Suprapubic skin (tissue), 4 donors: ENCODE data around the gene RAB44. TPM values are rescaled to one million over a fixed set of nuclear protein-coding genes. Genes with fewer than 3 reads are reported as not detected.

Experiments used
- DNase-seq, 2 donors: peaks; one replicate each; pipeline ENCODE4 v3.0.0-alpha.2; 2019; ENCODE audit warnings: low spot score in 2 of 2
- H3K27ac ChIP-seq: fragments of 200-600 bp; sonication (generic); one replicate; pipeline ENCODE4 v1.5.1; 2019
- H3K27me3 ChIP-seq: fragments of 200-600 bp; sonication (generic); one replicate; pipeline ENCODE4 v1.5.1; 2019
- H3K36me3 ChIP-seq: fragments of 200-600 bp; sonication (generic); one replicate; pipeline ENCODE4 v1.5.1; 2019
- H3K4me1 ChIP-seq: fragments of 200-600 bp; sonication (generic); one replicate; pipeline ENCODE4 v1.5.1; 2019
- H3K4me3 ChIP-seq: fragments of 200-600 bp; sonication (generic); one replicate; pipeline ENCODE4 v1.5.1; 2019; ENCODE audit warnings: mild to moderate bottlenecking
- H3K9me3 ChIP-seq: fragments of 200-600 bp; sonication (generic); one replicate; pipeline ENCODE4 v1.5.1; 2019
- EP300 ChIP-seq: sonication (generic); formaldehyde crosslinking; IDR thresholded peaks from one replicate; pipeline ENCODE4 v1.6.1; 2017; ENCODE audit warnings: antibody characterized with exemption
- POLR2A ChIP-seq, 2 donors: fragments of 450-650 bp; IDR thresholded peaks; one replicate each; pipeline ENCODE4 v1.6.1; 2017; ENCODE audit warnings: antibody characterized with exemption in 2 of 2, mild to moderate bottlenecking in 2 of 2, moderate library complexity in 2 of 2
- POLR2AphosphoS5 ChIP-seq, 3 donors: sonication (generic); formaldehyde crosslinking; IDR thresholded peaks; one replicate each; pipeline ENCODE4 v1.6.1; 2017; ENCODE audit warnings: antibody characterized with exemption in 3 of 3
- WGBS: methylation state at CpG from one replicate; pipeline ENCODE4 v1.1.5; 2018; 5-methylcytosine and 5-hydroxymethylcytosine counted together
- total RNA-seq, 4 donors: library from RNA; depleted of rRNA; stranded (reverse); fragments of >200 nt; gene quantifications; one replicate each; pipeline ENCODE4 v1.1.0, GENCODE V29; 2016
- TF ChIP-seq, protein P1 (sequence below), 2 donors: fragments of 200-600 bp in 1 of 2; fragments of 450-650 bp in 1 of 2; sonication (generic) in 1 of 2; IDR thresholded peaks; one replicate each; pipeline ENCODE4 v1.5.1; 2016 to 2019; ENCODE audit warnings: antibody characterized with exemption in 2 of 2, mild to moderate bottlenecking in 1 of 2, moderate library complexity in 1 of 2

RAB44 gene
- total RNA-seq, 4 donors from 2014 or later, result 0.16 to 1.1 (median 0.17) TPM; not detected in 1

DNA sequence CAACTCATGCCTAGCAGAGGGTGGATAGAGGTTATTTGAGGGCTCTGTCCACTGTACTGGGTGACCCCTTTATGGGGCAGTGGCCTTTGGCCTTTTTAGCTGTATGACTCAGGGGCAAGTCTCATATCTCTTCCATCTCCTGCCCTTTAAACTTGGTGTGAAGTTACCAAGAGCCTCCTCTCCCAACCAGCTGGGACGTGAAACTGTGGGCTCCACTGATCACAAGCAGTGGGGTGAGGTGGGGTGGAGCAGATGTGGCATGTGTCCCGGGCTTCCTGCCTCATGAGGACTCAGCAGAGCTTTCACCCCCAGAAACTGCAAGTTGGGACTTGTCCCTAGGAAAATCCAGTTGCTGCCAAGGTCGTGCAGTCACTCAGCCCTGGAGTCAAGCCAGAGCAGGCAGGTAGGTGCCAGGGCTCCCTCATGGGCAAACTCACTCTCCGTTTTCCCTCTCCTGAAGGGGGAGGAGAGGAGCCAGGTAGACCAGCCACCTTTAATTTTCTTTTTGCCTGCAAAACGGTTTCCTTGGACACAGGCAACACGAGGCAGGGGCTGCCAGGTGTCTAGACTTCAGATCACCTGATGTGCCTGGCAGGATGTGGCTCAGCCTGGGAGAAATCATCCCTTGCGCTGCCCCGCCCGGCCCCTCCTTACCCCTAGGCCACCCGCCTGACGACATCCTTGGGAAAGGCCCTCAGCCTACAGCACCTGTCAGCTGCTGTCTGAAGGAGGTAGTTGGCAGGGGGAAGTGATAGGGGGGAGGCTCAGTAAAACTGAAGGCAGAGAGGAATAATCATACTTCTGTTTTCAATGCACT, 15.1 kb upstream of the RAB44 start:
- H3K9me3 ChIP-seq, result no peaks in the 10 kb centered on the region
- TF ChIP-seq EP300, result no peak
- peak in 2 of 3 donors; percentile 29 to 46 for TF ChIP-seq POLR2AphosphoS5 (IDR thresholded peaks at IDR 0.05)
- H3K4me3 ChIP-seq, result peak overlapping the region; percentile 5
- H3K36me3 ChIP-seq, result peaks cover 38% of the 10 kb centered on the region
- H3K27ac ChIP-seq, result peak overlapping the region; percentile 75
- H3K27me3 ChIP-seq, result no peaks in the 10 kb centered on the region
- H3K4me1 ChIP-seq, result peaks cover 69% of the 10 kb centered on the region
- peak in 1 of 2 donors; percentile 86 for DNase-seq
- WGBS, result 32% methylated on average over 11 of the region's 11 CpGs

- Histone ChIP-seq H3K4me1 (peaks cover 63% of the 10 kb centered on the region), H3K4me3 (no peak overlapping the region), H3K27me3 (no peaks in the 10 kb centered on the region), H3K27ac (peak overlapping the region; percentile 75), H3K36me3 (peaks cover 38% of the 10 kb centered on the region), H3K9me3 (no peaks in the 10 kb centered on the region)
- no peak for DNase-seq
- no peak for TF ChIP-seq POLR2AphosphoS5 (IDR thresholded peaks at IDR 0.05)
- TF ChIP-seq, protein P1, sequence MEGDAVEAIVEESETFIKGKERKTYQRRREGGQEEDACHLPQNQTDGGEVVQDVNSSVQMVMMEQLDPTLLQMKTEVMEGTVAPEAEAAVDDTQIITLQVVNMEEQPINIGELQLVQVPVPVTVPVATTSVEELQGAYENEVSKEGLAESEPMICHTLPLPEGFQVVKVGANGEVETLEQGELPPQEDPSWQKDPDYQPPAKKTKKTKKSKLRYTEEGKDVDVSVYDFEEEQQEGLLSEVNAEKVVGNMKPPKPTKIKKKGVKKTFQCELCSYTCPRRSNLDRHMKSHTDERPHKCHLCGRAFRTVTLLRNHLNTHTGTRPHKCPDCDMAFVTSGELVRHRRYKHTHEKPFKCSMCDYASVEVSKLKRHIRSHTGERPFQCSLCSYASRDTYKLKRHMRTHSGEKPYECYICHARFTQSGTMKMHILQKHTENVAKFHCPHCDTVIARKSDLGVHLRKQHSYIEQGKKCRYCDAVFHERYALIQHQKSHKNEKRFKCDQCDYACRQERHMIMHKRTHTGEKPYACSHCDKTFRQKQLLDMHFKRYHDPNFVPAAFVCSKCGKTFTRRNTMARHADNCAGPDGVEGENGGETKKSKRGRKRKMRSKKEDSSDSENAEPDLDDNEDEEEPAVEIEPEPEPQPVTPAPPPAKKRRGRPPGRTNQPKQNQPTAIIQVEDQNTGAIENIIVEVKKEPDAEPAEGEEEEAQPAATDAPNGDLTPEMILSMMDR (IDR thresholded peaks at IDR 0.05), result no peak
- no peak for TF ChIP-seq POLR2A (IDR thresholded peaks at IDR 0.05)
- TF ChIP-seq EP300, result no peak
- 73% methylated on average over 6 of the region's 6 CpGs for WGBS
Measured at GRCh38 chr6:36683145-36683655, 14.4 kb upstream of the RAB44 start.

DNA sequence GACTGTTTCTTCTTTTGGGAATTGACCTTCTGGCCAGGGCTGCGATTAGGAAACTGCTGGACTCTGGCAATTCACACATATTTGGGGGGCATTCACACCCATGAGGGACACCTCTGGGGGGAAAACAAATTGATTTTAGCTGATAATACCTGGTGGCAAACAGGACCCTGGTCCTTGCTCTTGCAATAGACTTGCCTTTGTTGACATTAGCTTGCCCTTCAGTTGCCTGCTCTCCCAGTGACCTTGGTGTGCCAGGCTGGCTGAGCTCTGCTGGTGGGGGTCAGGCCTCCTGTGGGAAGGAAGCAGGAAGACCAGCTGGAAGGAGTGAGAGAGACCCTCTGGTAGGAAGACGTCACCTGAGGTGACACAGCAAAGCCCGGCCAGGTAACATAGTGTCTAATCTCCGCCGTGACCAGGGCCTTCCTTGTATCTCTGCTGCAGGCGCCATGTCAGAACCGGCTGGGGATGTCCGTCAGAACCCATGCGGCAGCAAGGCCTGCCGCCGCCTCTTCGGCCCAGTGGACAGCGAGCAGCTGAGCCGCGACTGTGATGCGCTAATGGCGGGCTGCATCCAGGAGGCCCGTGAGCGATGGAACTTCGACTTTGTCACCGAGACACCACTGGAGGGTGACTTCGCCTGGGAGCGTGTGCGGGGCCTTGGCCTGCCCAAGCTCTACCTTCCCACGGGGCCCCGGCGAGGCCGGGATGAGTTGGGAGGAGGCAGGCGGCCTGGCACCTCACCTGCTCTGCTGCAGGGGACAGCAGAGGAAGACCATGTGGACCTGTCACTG, 13.8 kb upstream of the RAB44 start:
- Histone ChIP-seq H3K9me3 (no peaks in the 10 kb centered on the region), H3K27ac (no peak overlapping the region), H3K36me3 (peaks cover 38% of the 10 kb centered on the region), H3K27me3 (no peaks in the 10 kb centered on the region), H3K4me1 (peaks cover 60% of the 10 kb centered on the region), H3K4me3 (no peak overlapping the region)
- DNase-seq, result peak in 1 of 2 donors; percentile 73
- no peak for TF ChIP-seq EP300
- peak in 1 of 3 donors; percentile 16 for TF ChIP-seq POLR2AphosphoS5 (IDR thresholded peaks at IDR 0.05)
- 96% methylated on average over 13 of the region's 29 CpGs for WGBS

DNA sequence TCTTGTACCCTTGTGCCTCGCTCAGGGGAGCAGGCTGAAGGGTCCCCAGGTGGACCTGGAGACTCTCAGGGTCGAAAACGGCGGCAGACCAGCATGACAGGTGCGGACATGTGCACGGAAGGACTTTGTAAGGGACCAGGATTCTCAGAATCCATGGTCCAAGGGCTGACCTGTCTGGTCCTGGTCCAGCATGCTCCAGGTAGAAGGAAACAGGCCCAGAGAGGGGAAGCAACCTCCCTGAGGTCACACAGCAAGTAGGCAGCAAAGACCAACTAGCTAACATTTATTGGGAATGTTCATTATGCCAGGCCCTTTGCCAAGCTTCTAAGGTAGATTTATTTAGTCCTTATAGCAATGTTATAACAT, 13.2 kb upstream of the RAB44 start:
- peaks cover 60% of the 10 kb centered on the region for H3K4me1 ChIP-seq
- no peak for DNase-seq

DNA sequence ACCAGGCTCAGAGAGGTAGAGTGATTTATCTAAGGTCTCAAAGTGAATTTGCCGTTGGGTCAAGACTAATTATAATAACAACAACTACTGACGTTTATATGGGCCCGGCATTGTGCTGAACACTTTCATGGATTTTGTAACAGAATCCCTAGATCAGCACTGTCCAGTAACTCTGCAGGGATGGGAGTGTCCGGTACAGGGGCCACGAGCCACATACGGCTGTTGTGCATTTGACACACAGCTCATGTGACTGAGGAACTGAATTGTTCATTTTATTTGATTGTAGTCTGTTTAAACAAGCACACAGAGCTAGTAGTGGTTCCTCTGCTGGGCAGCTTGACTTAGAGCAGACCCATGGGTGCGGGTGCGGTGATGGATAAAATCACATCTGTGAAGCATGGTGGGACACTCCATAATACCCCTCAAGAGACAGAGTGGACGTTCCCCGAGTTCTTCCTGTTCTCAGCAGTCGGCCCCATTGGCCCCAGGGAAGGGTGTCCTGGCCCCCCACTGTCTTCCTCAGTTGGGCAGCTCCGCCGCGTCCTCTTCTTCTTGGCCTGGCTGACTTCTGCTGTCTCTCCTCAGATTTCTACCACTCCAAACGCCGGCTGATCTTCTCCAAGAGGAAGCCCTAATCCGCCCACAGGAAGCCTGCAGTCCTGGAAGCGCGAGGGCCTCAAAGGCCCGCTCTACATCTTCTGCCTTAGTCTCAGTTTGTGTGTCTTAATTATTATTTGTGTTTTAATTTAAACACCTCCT, 12.3 kb upstream of the RAB44 start:
- peaks cover 38% of the 10 kb centered on the region for H3K36me3 ChIP-seq
- TF ChIP-seq POLR2AphosphoS5 (IDR thresholded peaks at IDR 0.05) (no peak), EP300 (no peak), POLR2A (IDR thresholded peaks at IDR 0.05) (peak in 1 of 2 donors; percentile 11)
- TF ChIP-seq, protein P1 (IDR thresholded peaks at IDR 0.05), result no peak
- H3K4me1 ChIP-seq, result peaks cover 60% of the 10 kb centered on the region
- DNase-seq, result peak in 1 of 2 donors; percentile 66
- no peaks in the 10 kb centered on the region for H3K27me3 ChIP-seq
- H3K4me3 ChIP-seq, result no peak overlapping the region
- no peak overlapping the region for H3K27ac ChIP-seq
- 80% methylated on average over 20 of the region's 20 CpGs for WGBS
- H3K9me3 ChIP-seq, result no peaks in the 10 kb centered on the region

More for the DNA sequence above, 13.2 kb upstream of the RAB44 start:
- TF ChIP-seq POLR2A (IDR thresholded peaks at IDR 0.05), result no peak
- no peak for TF ChIP-seq POLR2AphosphoS5 (IDR thresholded peaks at IDR 0.05)
- no peak for TF ChIP-seq EP300
- TF ChIP-seq, protein P1 (IDR thresholded peaks at IDR 0.05), result no peak
- Histone ChIP-seq H3K27me3 (no peaks in the 10 kb centered on the region), H3K36me3 (peaks cover 38% of the 10 kb centered on the region), H3K4me3 (no peak overlapping the region), H3K27ac (no peak overlapping the region), H3K9me3 (no peaks in the 10 kb centered on the region)
- WGBS, result 96% methylated on average over 6 of the region's 6 CpGs
